ENCODE data around the gene NINJ2. TPM values are rescaled to one million over a fixed set of nuclear protein-coding genes. Genes with fewer than 3 reads are reported as not detected.

NINJ2 gene
- total RNA-seq, 1 donor from 2014 or later, result not detected

DNA sequence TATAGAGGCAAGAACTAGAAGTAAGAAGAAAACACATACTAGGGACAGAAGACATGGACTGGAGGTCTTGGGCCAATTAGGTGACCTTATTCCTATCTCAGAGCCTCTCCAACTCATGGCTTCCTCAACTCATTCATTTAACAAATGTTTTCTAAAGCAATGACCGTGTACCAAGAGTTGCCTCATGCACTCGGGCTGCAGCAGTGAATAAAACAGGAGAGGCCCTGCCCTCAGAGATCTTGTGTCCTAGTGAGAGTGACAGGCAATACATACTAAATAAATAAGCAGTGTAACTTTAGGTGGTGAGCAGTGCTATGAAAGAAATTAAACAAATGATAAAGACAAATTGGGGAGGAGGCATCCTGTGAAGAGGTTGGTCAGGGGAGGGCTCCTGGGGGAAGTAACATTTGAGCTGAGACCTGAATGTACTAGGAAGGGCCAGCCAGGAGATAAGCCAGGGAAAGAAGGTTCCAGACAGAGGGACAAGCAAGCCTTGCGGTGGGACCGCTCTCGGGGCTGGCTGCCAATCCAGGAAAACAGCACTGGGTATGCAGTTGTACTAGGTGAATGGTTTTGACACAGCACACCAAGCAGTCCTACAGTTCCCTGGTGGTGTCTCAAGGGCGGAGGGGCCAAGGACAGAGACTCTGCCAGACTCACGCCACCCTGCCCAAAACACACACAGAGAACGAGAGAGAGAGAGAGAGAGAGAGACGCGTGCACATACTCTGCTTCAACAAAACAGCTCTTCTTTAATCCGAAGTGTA, 1.3 kb downstream of the NINJ2 start:
- H3K4me1 Mint-ChIP-seq (ENCODE audit: low read depth, unreplicated experiment), result peaks cover 12% of the 10 kb centered on the region
- peaks cover 4% of the 10 kb centered on the region for H3K27me3 ChIP-seq (ENCODE audit: insufficient read depth, low read length)
- H3K79me2 ChIP-seq (ENCODE audit: insufficient read depth, low read length), result no peaks in the 10 kb centered on the region
- H3K27me3 Mint-ChIP-seq (ENCODE audit: low read depth, unreplicated experiment), result peaks cover 15% of the 10 kb centered on the region
- H3K4me3 ChIP-seq (ENCODE audit: insufficient read depth, low read depth, low read length), result no peak overlapping the region
- DNase-seq (ENCODE audit: low read depth) (no peak), FAIRE-seq (no peak)
- no peak overlapping the region for H3K4me3 Mint-ChIP-seq (ENCODE audit: unreplicated experiment)
- H3K4me2 ChIP-seq (ENCODE audit: low read length), result peak overlapping the region; percentile 66
- no peaks in the 10 kb centered on the region for H4K20me1 ChIP-seq (ENCODE audit: insufficient read depth, low read length)
- H3K36me3 ChIP-seq (ENCODE audit: insufficient read depth, low read length), result no peaks in the 10 kb centered on the region
- no peak overlapping the region for H3K27ac ChIP-seq (ENCODE audit: low read depth, low read length)
- no peaks in the 10 kb centered on the region for H3K9me3 ChIP-seq (ENCODE audit: insufficient read depth, low read depth, low read length)
- no peak overlapping the region for H3K9ac ChIP-seq (ENCODE audit: low read length)
- H3K9me3 Mint-ChIP-seq (ENCODE audit: unreplicated experiment), result no peaks in the 10 kb centered on the region
- H2AFZ ChIP-seq (ENCODE audit: low read depth, low read length), result no peak overlapping the region
- H3K27ac Mint-ChIP-seq (ENCODE audit: unreplicated experiment), result no peak overlapping the region
- TF ChIP-seq, protein P1, sequence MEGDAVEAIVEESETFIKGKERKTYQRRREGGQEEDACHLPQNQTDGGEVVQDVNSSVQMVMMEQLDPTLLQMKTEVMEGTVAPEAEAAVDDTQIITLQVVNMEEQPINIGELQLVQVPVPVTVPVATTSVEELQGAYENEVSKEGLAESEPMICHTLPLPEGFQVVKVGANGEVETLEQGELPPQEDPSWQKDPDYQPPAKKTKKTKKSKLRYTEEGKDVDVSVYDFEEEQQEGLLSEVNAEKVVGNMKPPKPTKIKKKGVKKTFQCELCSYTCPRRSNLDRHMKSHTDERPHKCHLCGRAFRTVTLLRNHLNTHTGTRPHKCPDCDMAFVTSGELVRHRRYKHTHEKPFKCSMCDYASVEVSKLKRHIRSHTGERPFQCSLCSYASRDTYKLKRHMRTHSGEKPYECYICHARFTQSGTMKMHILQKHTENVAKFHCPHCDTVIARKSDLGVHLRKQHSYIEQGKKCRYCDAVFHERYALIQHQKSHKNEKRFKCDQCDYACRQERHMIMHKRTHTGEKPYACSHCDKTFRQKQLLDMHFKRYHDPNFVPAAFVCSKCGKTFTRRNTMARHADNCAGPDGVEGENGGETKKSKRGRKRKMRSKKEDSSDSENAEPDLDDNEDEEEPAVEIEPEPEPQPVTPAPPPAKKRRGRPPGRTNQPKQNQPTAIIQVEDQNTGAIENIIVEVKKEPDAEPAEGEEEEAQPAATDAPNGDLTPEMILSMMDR (IDR thresholded peaks at IDR 0.05; ENCODE audit: insufficient read depth, low read depth, low read length), result no peak
- TF ChIP-seq EZH2 (IDR thresholded peaks at IDR 0.05; ENCODE audit: insufficient read depth, low read length), result no peak
- H3K4me1 ChIP-seq (ENCODE audit: insufficient read depth, low read length), result peaks cover 9% of the 10 kb centered on the region
- H3K36me3 Mint-ChIP-seq (ENCODE audit: low read depth, unreplicated experiment), result no peaks in the 10 kb centered on the region

DNA sequence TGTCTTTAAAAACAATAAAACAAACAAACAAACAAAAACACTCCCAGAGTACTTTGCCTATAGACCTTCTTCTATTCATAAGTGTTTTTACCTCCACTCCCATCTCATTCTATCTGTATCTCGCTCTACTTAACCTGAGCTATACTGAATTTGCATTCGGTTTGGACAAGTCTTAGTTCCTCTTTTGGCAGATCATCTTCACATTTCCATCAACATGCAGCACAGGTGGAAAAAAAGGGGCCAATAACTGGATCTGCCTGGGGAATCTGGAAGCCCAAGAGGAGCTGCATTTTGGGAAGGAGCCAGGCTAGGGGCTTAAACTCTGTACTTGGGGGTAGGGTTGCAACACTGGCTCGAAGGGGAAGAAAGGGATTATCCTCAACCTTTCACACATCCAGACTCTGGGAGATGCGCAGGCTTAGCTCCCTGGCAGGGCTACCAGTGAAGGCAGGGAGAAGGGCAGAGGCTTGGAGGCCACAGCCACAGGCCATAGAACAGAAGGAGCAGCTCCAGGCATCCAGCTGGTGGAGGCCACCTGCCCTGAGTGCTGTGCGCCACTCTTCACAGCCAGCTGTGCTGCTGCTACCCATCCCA, 4.1 kb downstream of the NINJ2 start:
- no peak overlapping the region for H3K4me3 Mint-ChIP-seq (ENCODE audit: unreplicated experiment)
- H3K9me3 ChIP-seq (ENCODE audit: insufficient read depth, low read depth, low read length), result no peaks in the 10 kb centered on the region
- no peak overlapping the region for H3K27ac ChIP-seq (ENCODE audit: low read depth, low read length)
- peaks cover 9% of the 10 kb centered on the region for H3K27me3 Mint-ChIP-seq (ENCODE audit: low read depth, unreplicated experiment)
- DNase-seq (ENCODE audit: low read depth), result no peak
- no peaks in the 10 kb centered on the region for H3K36me3 Mint-ChIP-seq (ENCODE audit: low read depth, unreplicated experiment)
- no peak overlapping the region for H3K9ac ChIP-seq (ENCODE audit: low read length)
- H3K4me1 Mint-ChIP-seq (ENCODE audit: low read depth, unreplicated experiment), result peaks cover 8% of the 10 kb centered on the region
- no peak overlapping the region for H3K27ac Mint-ChIP-seq (ENCODE audit: unreplicated experiment)
- no peaks in the 10 kb centered on the region for H3K9me3 Mint-ChIP-seq (ENCODE audit: unreplicated experiment)
- FAIRE-seq, result no peak
- no peak overlapping the region for H3K4me3 ChIP-seq (ENCODE audit: insufficient read depth, low read depth, low read length)
- no peak overlapping the region for H2AFZ ChIP-seq (ENCODE audit: low read depth, low read length)
- H3K27me3 ChIP-seq (ENCODE audit: insufficient read depth, low read length), result peaks cover 4% of the 10 kb centered on the region
- peaks cover 6% of the 10 kb centered on the region for H3K4me1 ChIP-seq (ENCODE audit: insufficient read depth, low read length)
- no peak overlapping the region for H3K4me2 ChIP-seq (ENCODE audit: low read length)
- no peaks in the 10 kb centered on the region for H4K20me1 ChIP-seq (ENCODE audit: insufficient read depth, low read length)
- H3K79me2 ChIP-seq (ENCODE audit: insufficient read depth, low read length), result no peaks in the 10 kb centered on the region
- no peaks in the 10 kb centered on the region for H3K36me3 ChIP-seq (ENCODE audit: insufficient read depth, low read length)
- no peak for TF ChIP-seq EZH2 (IDR thresholded peaks at IDR 0.05; ENCODE audit: insufficient read depth, low read length)
- TF ChIP-seq, protein P1 (IDR thresholded peaks at IDR 0.05; ENCODE audit: insufficient read depth, low read depth, low read length), result no peak

DNA sequence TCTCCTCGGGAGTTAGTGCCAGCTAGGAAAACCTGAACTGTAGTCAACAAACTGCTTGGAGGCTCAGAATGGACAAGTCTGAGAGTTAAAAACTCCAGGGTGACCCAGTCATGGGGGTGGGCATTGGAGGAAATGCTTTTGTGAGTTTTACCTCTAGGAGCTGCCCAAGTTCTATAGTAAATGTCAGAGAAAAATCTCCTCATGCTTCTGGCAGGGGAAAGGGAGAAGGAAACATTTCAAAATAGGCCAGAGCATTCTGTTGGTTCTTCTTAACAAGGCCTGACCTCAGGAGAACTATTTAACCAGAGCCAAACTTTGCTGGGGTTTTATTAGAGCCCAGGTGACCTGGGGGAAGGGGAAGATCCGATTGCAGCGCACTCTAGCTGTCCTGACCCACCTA, 12.3 kb downstream of the NINJ2 start:
- Histone ChIP-seq H3K27me3 (ENCODE audit: insufficient read depth, low read length) (no peaks in the 10 kb centered on the region), H4K20me1 (ENCODE audit: insufficient read depth, low read length) (no peaks in the 10 kb centered on the region), H3K79me2 (ENCODE audit: insufficient read depth, low read length) (no peaks in the 10 kb centered on the region), H3K4me2 (ENCODE audit: low read length) (no peak overlapping the region), H3K9me3 (ENCODE audit: insufficient read depth, low read depth, low read length) (no peaks in the 10 kb centered on the region), H3K4me1 (ENCODE audit: insufficient read depth, low read length) (peaks cover 4% of the 10 kb centered on the region), H3K27ac (ENCODE audit: low read depth, low read length) (no peak overlapping the region), H3K9ac (ENCODE audit: low read length) (no peak overlapping the region), H3K36me3 (ENCODE audit: insufficient read depth, low read length) (no peaks in the 10 kb centered on the region), H3K4me3 (ENCODE audit: insufficient read depth, low read depth, low read length) (no peak overlapping the region), H2AFZ (ENCODE audit: low read depth, low read length) (no peak overlapping the region)
- DNase-seq (ENCODE audit: low read depth), result no peak
- Mint-ChIP-seq H3K9me3 (ENCODE audit: unreplicated experiment) (peaks cover 2% of the 10 kb centered on the region), H3K4me3 (ENCODE audit: unreplicated experiment) (no peak overlapping the region), H3K4me1 (ENCODE audit: low read depth, unreplicated experiment) (peaks cover 2% of the 10 kb centered on the region), H3K36me3 (ENCODE audit: low read depth, unreplicated experiment) (no peaks in the 10 kb centered on the region), H3K27me3 (ENCODE audit: low read depth, unreplicated experiment) (peaks cover 3% of the 10 kb centered on the region), H3K27ac (ENCODE audit: unreplicated experiment) (no peak overlapping the region)
- FAIRE-seq, result no peak
- TF ChIP-seq, protein P1 (IDR thresholded peaks at IDR 0.05; ENCODE audit: insufficient read depth, low read depth, low read length), result no peak
- no peak for TF ChIP-seq EZH2 (IDR thresholded peaks at IDR 0.05; ENCODE audit: insufficient read depth, low read length)

Data from astrocyte (in vitro differentiated cells and primary cell).